SK-N-MC (cell line): ENCODE data around the gene ESCO1.

ENCODE experiments used
- EZH2 ChIP-seq: fragments of 200-600 bp; sonication (generic); IDR thresholded peaks from one replicate; pipeline ENCODE4 v1.6.1; 2017; ENCODE audit warnings: antibody characterized with exemption
- POLR2AphosphoS5 ChIP-seq: IDR thresholded peaks from 2 replicates; pipeline ENCODE4 v1.6.1; 2012; ENCODE audit warnings: mild to moderate bottlenecking, low read depth, low read length, borderline replicate concordance

DNA sequence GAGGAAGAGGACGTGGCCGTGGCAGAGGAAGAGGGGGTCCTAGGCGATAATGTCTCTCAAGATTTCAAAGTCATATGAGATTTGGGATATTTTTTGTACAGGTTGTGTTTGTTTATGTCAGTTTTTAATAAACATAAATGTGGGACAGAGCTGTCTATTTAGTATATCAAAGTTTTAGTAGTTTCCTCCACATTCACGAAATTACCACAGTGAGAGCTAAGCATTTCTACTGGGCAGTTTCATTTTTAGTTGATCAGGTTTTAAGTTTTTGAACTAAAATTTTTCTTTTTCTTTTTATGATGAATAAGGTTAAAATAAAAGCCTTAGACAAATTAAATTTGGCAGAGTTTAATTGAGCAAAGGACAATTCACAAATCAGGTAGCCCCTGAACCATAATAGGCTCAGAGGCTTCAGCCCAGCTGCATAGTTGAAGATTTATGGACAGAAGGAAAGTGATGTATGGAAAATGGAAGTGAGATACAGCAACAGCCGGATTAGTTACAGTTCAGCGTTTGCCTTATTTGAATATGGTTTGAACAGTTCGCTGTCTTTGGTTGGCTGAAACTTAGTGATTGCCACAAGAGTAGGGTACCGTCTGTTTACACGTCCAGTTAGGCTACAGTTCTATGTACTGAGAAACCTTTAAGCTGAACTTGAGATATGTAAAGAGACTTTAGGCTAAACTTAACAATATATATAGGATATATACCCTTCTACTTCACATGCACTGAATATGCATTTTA is 28.8 kb upstream of the ESCO1 start:
- TF ChIP-seq POLR2AphosphoS5 = no peak
- no peak for TF ChIP-seq EZH2
